Astrocyte of the cerebellum (primary cell): ENCODE measurements around the gene PLEKHA3.

Experiments used
- DNase-seq: peaks from one replicate; pipeline ENCODE4 v3.0.0-alpha.2; 2011; ENCODE audit warnings: low read depth
- H3K4me3 ChIP-seq: 2 replicates; pipeline ENCODE4 v1.5.1; 2011; ENCODE audit warnings: mild to moderate bottlenecking, low read depth, low read length, moderate library complexity
- CTCF ChIP-seq: IDR thresholded peaks from 2 replicates; pipeline ENCODE4 v1.5.1; 2012; ENCODE audit warnings: low read length, low read depth, moderate library complexity, mild to moderate bottlenecking; ENCODE audit errors: missing control alignments
- in situ Hi-C: cut with HindIII; loops from 2 replicates; pipeline ENCODE4 v1.10.0; 2017; ENCODE audit warnings: low sequenced_read_pairs

The PLEKHA3 gene

GRCh38 chr2:178527592-178527991 is 47.3 kb downstream of the PLEKHA3 start:
- no peak overlapping the region for H3K4me3 ChIP-seq
- in situ Hi-C loops, result no loop called here
- TF ChIP-seq CTCF, result no peak
- no peak for DNase-seq

- no peak for DNase-seq
- in situ Hi-C loops, result no loop called here
- TF ChIP-seq CTCF, result no peak
- H3K4me3 ChIP-seq, result no peak overlapping the region
These were observed 48.4 kb downstream of the PLEKHA3 start for GRCh38 chr2:178528647-178529046.

DNA sequence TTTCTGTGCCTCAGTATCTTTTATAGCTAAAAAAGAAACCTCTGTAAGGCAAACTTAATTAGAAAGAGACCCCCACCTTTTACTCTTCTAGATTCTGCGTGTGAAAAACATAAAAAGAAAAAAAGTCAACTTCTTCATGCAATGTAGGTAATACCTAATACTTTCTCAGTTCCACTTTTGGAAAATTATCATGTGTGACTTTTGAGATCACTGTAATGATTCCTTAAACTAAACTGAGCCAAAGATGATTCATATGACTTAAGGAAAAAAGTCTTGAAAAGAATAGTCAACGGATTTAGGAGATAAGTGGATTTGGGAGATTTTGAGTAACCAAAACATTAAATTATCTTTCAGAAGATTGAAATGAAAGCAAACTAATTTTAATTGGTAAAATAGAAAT is 48.9 kb downstream of the PLEKHA3 start:
- in situ Hi-C loops, result no loop called here
- H3K4me3 ChIP-seq, result no peak overlapping the region
- DNase-seq, result no peak
- TF ChIP-seq CTCF, result no peak

DNA sequence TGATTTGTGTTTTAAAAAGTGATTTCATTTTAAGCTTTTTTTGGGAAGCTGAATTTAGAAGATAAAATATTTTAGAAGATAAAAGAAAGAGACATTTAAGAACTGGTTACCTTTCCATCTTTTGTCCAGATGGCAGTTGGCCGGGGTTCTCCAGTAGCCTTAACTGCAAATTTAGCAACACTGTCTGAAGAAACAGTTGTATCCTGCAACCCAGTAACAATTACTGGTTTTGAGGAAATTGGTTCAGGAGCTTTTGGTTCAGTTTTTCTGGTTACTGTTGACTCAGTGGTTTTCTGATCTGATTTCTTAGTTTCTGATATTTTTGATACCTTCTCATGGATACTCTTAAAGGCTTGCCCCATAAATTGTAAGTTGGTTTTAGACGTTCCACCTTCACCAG is 49.9 kb downstream of the PLEKHA3 start:
- DNase-seq, result no peak
- TF ChIP-seq CTCF, result no peak
- H3K4me3 ChIP-seq, result no peak overlapping the region
- in situ Hi-C loops, result no loop called here

- TF ChIP-seq CTCF, result no peak
- H3K4me3 ChIP-seq, result no peak overlapping the region
- in situ Hi-C loops, result no loop called here
- no peak for DNase-seq
These were observed 50.4 kb downstream of the PLEKHA3 start for GRCh38 chr2:178530625-178531142.

- in situ Hi-C loops, result no loop called here
- H3K4me3 ChIP-seq, result no peak overlapping the region
- no peak for TF ChIP-seq CTCF
These were observed 50.9 kb downstream of the PLEKHA3 start for GRCh38 chr2:178531168-178531567.

DNA sequence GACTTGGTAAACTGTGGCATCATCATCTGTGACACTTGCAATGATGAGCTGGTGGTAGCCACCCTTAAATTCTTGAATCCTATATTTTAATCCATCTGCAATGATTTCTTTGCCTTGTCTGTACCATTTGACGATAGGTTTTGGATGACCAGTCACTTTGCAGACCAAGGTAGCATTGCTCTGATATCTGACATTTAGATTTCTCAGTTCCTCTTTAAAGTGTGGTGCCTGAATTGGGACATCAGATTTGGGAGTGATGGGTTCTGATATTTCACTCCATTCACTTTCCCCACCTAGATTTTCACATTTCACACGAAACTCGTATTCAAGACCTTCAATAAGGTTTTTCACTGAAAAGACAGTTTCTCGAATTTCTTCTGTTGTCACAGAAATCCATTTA is 55.8 kb downstream of the PLEKHA3 start:
- H3K4me3 ChIP-seq, result no peak overlapping the region
- no peak for DNase-seq
- in situ Hi-C loops, result no loop called here
- TF ChIP-seq CTCF, result no peak

More at GRCh38 chr2:178531168-178531567, 50.9 kb downstream of the PLEKHA3 start:
- no peak for DNase-seq
